HepG2 (cell line): Measurements from ENCODE around the gene UNC5A. TPM values are rescaled to one million over a fixed set of nuclear protein-coding genes. Genes with fewer than 3 reads are reported as not detected.

ENCODE experiments used
- ATAC-seq: fragments of 200-7000 bp; cut with Tn5 transposase; 3 replicates; pipeline ENCODE4 v1.9.1; 2020; ENCODE audit warnings: mild to moderate bottlenecking, moderate library complexity
- BruUV-seq: library from RNA; stranded (reverse); fragments of 400-500 nt; replicated peaks from 2 replicates; lab custom pipeline; 2021; lab: Mats Ljungman, UMichigan
- CTCF ChIA-PET: fragments of 300-600 bp; formaldehyde crosslinking; extraction: SDS; loops from one replicate; lab custom pipeline; 2021; ENCODE audit warnings: low total read pairs, inconsistent platforms, low intra/inter-chr PET ratio; lab: Yijun Ruan, JAX
- POLR2A ChIA-PET: fragments of 350-600 bp; sonication (Branson Sonifier 250); formaldehyde crosslinking; loops from one replicate; lab custom pipeline; 2020; ENCODE audit warnings: antibody characterized with exemption, inconsistent platforms; lab: Yijun Ruan, JAX
- DNase-seq: peaks from one replicate; pipeline ENCODE4 v3.0.0-alpha.2; 2015; ENCODE audit warnings: low spot score
- FAIRE-seq: peaks from 3 replicates; lab custom pipeline; 2011; peaks lifted over from hg19 to GRCh38; lab: Jason Lieb, UNC
- H2AFZ ChIP-seq: one replicate; pipeline ENCODE4 v1.6.1; 2011; ENCODE audit warnings: low read length, inconsistent platforms
- H3K27ac ChIP-seq: fragments of 300-600 bp; 3 replicates; pipeline ENCODE4 v1.8.0; 2011; ENCODE audit warnings: mixed run types, mild to moderate bottlenecking, mixed read lengths, low read length, inconsistent platforms; ENCODE audit not compliant: insufficient read depth; ENCODE audit errors: extremely low read length
- H3K27me3 ChIP-seq, 2 experiments: fragments of 200-600 bp in 1 of 2; 2 replicates in 1 of 2; 3 replicates in 1 of 2; pipeline versions ENCODE4 v1.6.0 to v1.8.0; 2011; ENCODE audit warnings: low read length in 2 of 2, mild to moderate bottlenecking in 2 of 2, moderate library complexity in 2 of 2, inconsistent platforms in 1 of 2; ENCODE audit not compliant: insufficient read depth in 2 of 2, control insufficient read depth in 1 of 2
- H3K36me3 ChIP-seq, 2 experiments: fragments of 200-600 bp in 1 of 2; replicated peaks in 1 of 2; 2 replicates in 1 of 2; 3 replicates in 1 of 2; pipeline versions ENCODE4 v1.5.1 to v1.8.0; 2011; ENCODE audit warnings: low read length in 2 of 2, inconsistent platforms in 1 of 2; ENCODE audit not compliant: insufficient read depth in 2 of 2, control insufficient read depth in 1 of 2
- H3K4me1 ChIP-seq: 2 replicates; pipeline ENCODE4 v1.5.1; 2012; ENCODE audit warnings: low read length, inconsistent platforms; ENCODE audit not compliant: insufficient read depth
- H3K4me2 ChIP-seq: 2 replicates; pipeline ENCODE4 v1.6.0; 2011; ENCODE audit warnings: low read depth, low read length, inconsistent platforms
- H3K4me3 ChIP-seq, 3 experiments: fragments of 200-600 bp in 1 of 3; sonication (generic), shearing (Covaris generic) in 1 of 3; replicated peaks in 1 of 3; 2 replicates each; pipeline ENCODE4 v1.5.1; 2011 to 2016; ENCODE audit warnings: low read length in 3 of 3, inconsistent platforms in 2 of 3, low read depth in 2 of 3, mild to moderate bottlenecking in 2 of 3, control low read depth in 1 of 3, mixed read lengths in 1 of 3; ENCODE audit not compliant: insufficient read depth in 1 of 3
- H3K79me2 ChIP-seq: one replicate; pipeline ENCODE4 v1.6.1; 2011; ENCODE audit warnings: low read length, inconsistent platforms; ENCODE audit not compliant: insufficient read depth
- H3K9ac ChIP-seq: 2 replicates; pipeline ENCODE4 v1.6.0; 2011; ENCODE audit warnings: mild to moderate bottlenecking, low read depth, low read length, inconsistent platforms; ENCODE audit not compliant: insufficient read depth
- H3K9me3 ChIP-seq: 2 replicates; pipeline ENCODE4 v1.5.1; 2012; ENCODE audit warnings: mild to moderate bottlenecking, low read length
- H4K20me1 ChIP-seq: 2 replicates; pipeline ENCODE4 v1.6.0; 2011; ENCODE audit warnings: inconsistent platforms, mild to moderate bottlenecking, low read length, moderate library complexity; ENCODE audit not compliant: insufficient read depth
- ARHGAP35 ChIP-seq: sonication (generic); formaldehyde crosslinking; IDR thresholded peaks from 2 replicates; pipeline ENCODE4 v1.9.0; 2022; ENCODE audit warnings: mild to moderate bottlenecking, inconsistent platforms, moderate library complexity, missing genetic modification reagents, borderline replicate concordance
- BHLHE40 ChIP-seq: IDR thresholded peaks from 2 replicates; pipeline ENCODE4 v1.6.1; 2011; ENCODE audit warnings: low read length, improper control_type of control experiment
- NAIF1 ChIP-seq: sonication (generic); formaldehyde crosslinking; IDR thresholded peaks from 2 replicates; pipeline ENCODE4 v1.5.0; 2020; ENCODE audit warnings: mild to moderate bottlenecking, missing genetic modification reagents, borderline replicate concordance
- NR3C1 ChIP-seq: sonication (generic); formaldehyde crosslinking; IDR thresholded peaks from 2 replicates; pipeline ENCODE4 v1.4.0; 2020; ENCODE audit warnings: missing genetic modification reagents
- ZNF263 ChIP-seq: sonication (generic); formaldehyde crosslinking; IDR thresholded peaks from 2 replicates; pipeline ENCODE4 v1.4.0; 2020; ENCODE audit warnings: missing genetic modification reagents
- ZNF570 ChIP-seq: sonication (generic); formaldehyde crosslinking; IDR thresholded peaks from 2 replicates; pipeline ENCODE4 v1.4.0; 2020; ENCODE audit warnings: mild to moderate bottlenecking, missing genetic modification reagents, borderline replicate concordance
- WGBS: methylation state at CpG from one replicate; pipeline ENCODE4 v1.1.6; 2017; ENCODE audit warnings: low lambda C conversion rate; 5-methylcytosine and 5-hydroxymethylcytosine counted together
- in situ Hi-C: cut with HindIII; loops from 2 replicates; pipeline ENCODE4 v1.10.0; 2017; ENCODE audit warnings: low pct_unique_long_range_greater_than_20kb; ENCODE audit not compliant: extremely low pct_ligation_motif_present
- intact Hi-C: fragments of 100-400 bp; cut with micrococcal nuclease; formaldehyde crosslinking; loops from one replicate; pipeline ENCODE4 v1.10.0; 2022; ENCODE audit not compliant: unreplicated experiment
- polyA plus RNA-seq, 8 experiments: library from polyadenylated mRNA; depleted of rRNA in 3 of 8; stranded (reverse) in 7 of 8; unstranded in 1 of 8; fragments of >200 nt; fragmentation: Illumina TruSeq in 4 of 8; extraction: Trizol in 4 of 8; gene quantifications; 2 replicates each; pipeline versions ENCODE4 v1.2.1 to v1.2.3, GENCODE V29; 2011 to 2016; ENCODE audit warnings: low read depth in 4 of 8, missing spikeins in 1 of 8, mixed read lengths in 1 of 8; ENCODE audit not compliant: insufficient read depth in 1 of 8
- total RNA-seq, 5 experiments: library from RNA; depleted of rRNA; stranded (reverse); fragments of >200 nt; fragmentation: Illumina TruSeq; extraction: Trizol; gene quantifications; 2 replicates each; pipeline ENCODE4 v1.2.3, GENCODE V29; 2016; ENCODE audit warnings: low read depth in 1 of 5
- TF ChIP-seq, protein P1 (sequence below), 2 experiments: sonication (generic) in 1 of 2; formaldehyde crosslinking in 1 of 2; IDR thresholded peaks; 2 replicates each; pipeline versions ENCODE4 v1.4.0 to v1.6.1; 2016 to 2020; ENCODE audit warnings: borderline replicate concordance in 1 of 2, low read depth in 1 of 2, mild to moderate bottlenecking in 1 of 2, missing genetic modification reagents in 1 of 2
- TF ChIP-seq, protein P2 (sequence below): IDR thresholded peaks from 2 replicates; pipeline ENCODE4 v1.6.1; 2016; ENCODE audit warnings: low read depth, control low read depth
- TF ChIP-seq, protein P3 (sequence below): sonication (generic); formaldehyde crosslinking; IDR thresholded peaks from 2 replicates; pipeline ENCODE4 v1.9.0; 2021; ENCODE audit warnings: missing genetic modification reagents, borderline replicate concordance
- TF ChIP-seq, protein P4 (sequence below): IDR thresholded peaks from 2 replicates; pipeline ENCODE4 v1.6.1; 2016

Gene UNC5A
- total and polyA plus RNA-seq, 2 of the 13 experiments (the other 11 are each of a cell fraction or from before 2014, with no cell fraction given) = not detected

- TF ChIP-seq, protein P1, sequence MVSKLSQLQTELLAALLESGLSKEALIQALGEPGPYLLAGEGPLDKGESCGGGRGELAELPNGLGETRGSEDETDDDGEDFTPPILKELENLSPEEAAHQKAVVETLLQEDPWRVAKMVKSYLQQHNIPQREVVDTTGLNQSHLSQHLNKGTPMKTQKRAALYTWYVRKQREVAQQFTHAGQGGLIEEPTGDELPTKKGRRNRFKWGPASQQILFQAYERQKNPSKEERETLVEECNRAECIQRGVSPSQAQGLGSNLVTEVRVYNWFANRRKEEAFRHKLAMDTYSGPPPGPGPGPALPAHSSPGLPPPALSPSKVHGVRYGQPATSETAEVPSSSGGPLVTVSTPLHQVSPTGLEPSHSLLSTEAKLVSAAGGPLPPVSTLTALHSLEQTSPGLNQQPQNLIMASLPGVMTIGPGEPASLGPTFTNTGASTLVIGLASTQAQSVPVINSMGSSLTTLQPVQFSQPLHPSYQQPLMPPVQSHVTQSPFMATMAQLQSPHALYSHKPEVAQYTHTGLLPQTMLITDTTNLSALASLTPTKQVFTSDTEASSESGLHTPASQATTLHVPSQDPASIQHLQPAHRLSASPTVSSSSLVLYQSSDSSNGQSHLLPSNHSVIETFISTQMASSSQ (IDR thresholded peaks at IDR 0.05; ENCODE audit: low read depth) = no peak
- TF ChIP-seq, protein P1 (CRISPR knock-in tag; IDR thresholded peaks at IDR 0.05; ENCODE audit: borderline replicate concordance) = no peak
These were observed 41.7 kb downstream of the UNC5A start (continued) for GRCh38 chr5:176851871-176852658.

DNA sequence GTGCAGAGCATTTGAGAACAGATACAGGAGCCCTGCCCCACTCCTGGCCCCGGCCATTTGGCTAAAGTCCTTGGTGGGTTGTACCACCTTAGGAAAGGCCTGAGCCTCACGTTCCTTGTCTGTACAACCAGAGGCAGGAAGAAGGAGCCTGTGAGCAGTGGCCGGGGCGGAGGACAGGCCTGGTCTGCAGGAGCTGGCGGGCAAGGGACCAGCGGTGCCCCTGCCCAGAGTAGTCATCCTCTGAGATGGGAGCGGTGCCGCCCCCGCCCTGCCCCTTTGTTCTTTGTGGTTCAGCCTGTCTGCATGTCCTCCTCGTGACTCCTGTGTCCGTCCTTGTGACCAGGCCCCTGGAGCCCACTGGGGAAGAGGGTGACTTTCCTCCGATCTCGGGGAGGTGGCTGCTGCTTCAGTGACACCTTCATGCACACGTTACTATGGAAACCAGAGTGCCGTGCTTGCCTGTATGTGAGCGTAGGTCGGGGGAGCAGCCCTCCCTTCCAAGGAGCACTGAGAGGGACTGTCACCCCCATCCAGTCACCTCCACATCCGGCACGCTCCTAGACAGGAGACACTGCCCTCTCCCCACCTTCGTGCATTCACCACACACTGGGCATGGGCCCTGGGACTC is 42.9 kb downstream of the UNC5A start:
- Histone ChIP-seq H3K9me3 (no peaks in the 10 kb centered on the region), H3K36me3 (no peaks in the 10 kb centered on the region), H3K27ac (no peak overlapping the region), H3K9ac (no peak overlapping the region), H3K27me3 (peaks cover 15 to 91% of the 10 kb centered on the region in 2 experiments; a peak in 3 of 5 replicates), H3K4me1 (no peaks in the 10 kb centered on the region), H4K20me1 (no peaks in the 10 kb centered on the region), H3K4me2 (no peak overlapping the region), H2AFZ (no peak overlapping the region), H3K4me3 (no peak overlapping the region), H3K79me2 (no peaks in the 10 kb centered on the region)
- 0% methylated on average over 1 of the region's 20 CpGs for WGBS
- CTCF ChIA-PET = no interaction called here
- FAIRE-seq (no peak), ATAC-seq (no peak), DNase-seq (no peak)
- in situ Hi-C loops (no loop called here), intact Hi-C loops (no loop called here)
- POLR2A ChIA-PET = no interaction called here
- no TSS peak for BruUV-seq
- TF ChIP-seq, protein P2, sequence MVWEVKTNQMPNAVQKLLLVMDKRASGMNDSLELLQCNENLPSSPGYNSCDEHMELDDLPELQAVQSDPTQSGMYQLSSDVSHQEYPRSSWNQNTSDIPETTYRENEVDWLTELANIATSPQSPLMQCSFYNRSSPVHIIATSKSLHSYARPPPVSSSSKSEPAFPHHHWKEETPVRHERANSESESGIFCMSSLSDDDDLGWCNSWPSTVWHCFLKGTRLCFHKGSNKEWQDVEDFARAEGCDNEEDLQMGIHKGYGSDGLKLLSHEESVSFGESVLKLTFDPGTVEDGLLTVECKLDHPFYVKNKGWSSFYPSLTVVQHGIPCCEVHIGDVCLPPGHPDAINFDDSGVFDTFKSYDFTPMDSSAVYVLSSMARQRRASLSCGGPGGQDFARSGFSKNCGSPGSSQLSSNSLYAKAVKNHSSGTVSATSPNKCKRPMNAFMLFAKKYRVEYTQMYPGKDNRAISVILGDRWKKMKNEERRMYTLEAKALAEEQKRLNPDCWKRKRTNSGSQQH = no peak
- no peak for TF ChIP-seq ZNF263 (CRISPR knock-in tag)
- no peak for TF ChIP-seq ARHGAP35
- no peak for TF ChIP-seq NAIF1
- no peak for TF ChIP-seq ZNF570
- TF ChIP-seq NR3C1 = no peak
- TF ChIP-seq, protein P3, sequence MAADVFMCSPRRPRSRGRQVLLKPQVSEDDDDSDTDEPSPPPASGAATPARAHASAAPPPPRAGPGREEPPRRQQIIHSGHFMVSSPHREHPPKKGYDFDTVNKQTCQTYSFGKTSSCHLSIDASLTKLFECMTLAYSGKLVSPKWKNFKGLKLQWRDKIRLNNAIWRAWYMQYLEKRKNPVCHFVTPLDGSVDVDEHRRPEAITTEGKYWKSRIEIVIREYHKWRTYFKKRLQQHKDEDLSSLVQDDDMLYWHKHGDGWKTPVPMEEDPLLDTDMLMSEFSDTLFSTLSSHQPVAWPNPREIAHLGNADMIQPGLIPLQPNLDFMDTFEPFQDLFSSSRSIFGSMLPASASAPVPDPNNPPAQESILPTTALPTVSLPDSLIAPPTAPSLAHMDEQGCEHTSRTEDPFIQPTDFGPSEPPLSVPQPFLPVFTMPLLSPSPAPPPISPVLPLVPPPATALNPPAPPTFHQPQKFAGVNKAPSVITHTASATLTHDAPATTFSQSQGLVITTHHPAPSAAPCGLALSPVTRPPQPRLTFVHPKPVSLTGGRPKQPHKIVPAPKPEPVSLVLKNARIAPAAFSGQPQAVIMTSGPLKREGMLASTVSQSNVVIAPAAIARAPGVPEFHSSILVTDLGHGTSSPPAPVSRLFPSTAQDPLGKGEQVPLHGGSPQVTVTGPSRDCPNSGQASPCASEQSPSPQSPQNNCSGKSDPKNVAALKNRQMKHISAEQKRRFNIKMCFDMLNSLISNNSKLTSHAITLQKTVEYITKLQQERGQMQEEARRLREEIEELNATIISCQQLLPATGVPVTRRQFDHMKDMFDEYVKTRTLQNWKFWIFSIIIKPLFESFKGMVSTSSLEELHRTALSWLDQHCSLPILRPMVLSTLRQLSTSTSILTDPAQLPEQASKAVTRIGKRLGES (CRISPR knock-in tag) = no peak
- TF ChIP-seq BHLHE40 = no peak
- TF ChIP-seq, protein P4, sequence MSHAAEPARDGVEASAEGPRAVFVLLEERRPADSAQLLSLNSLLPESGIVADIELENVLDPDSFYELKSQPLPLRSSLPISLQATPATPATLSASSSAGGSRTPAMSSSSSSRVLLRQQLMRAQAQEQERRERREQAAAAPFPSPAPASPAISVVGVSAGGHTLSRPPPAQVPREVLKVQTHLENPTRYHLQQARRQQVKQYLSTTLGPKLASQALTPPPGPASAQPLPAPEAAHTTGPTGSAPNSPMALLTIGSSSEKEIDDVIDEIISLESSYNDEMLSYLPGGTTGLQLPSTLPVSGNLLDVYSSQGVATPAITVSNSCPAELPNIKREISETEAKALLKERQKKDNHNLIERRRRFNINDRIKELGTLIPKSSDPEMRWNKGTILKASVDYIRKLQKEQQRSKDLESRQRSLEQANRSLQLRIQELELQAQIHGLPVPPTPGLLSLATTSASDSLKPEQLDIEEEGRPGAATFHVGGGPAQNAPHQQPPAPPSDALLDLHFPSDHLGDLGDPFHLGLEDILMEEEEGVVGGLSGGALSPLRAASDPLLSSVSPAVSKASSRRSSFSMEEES (CRISPR knock-in tag) = no peak
